HEK293 (cell line): Measurements from ENCODE around the gene PLXND1.

Experiments
- CTCF ChIP-seq: fragments of 450-650 bp; formaldehyde crosslinking; IDR thresholded peaks from 2 replicates; pipeline ENCODE4 v1.5.1; 2016; ENCODE audit warnings: missing biosample characterization, missing genetic modification characterization
- ZBTB1 ChIP-seq: fragments of 450-650 bp; formaldehyde crosslinking; IDR thresholded peaks from 2 replicates; pipeline ENCODE4 v1.5.1; 2016; ENCODE audit warnings: missing biosample characterization, missing genetic modification characterization
- ZBTB17 ChIP-seq: fragments of 450-650 bp; formaldehyde crosslinking; IDR thresholded peaks from 2 replicates; pipeline ENCODE4 v1.5.1; 2016; ENCODE audit warnings: missing biosample characterization, missing genetic modification characterization
- ZBTB7A ChIP-seq: fragments of 450-650 bp; formaldehyde crosslinking; IDR thresholded peaks from 2 replicates; pipeline ENCODE4 v1.5.1; 2016; ENCODE audit warnings: low read depth, missing biosample characterization, missing genetic modification characterization
- ZNF350 ChIP-seq: fragments of 450-650 bp; formaldehyde crosslinking; IDR thresholded peaks from 2 replicates; pipeline ENCODE4 v1.5.0; 2017; ENCODE audit warnings: missing biosample characterization, mild to moderate bottlenecking, missing genetic modification characterization
- ZSCAN4 ChIP-seq: fragments of 450-650 bp; formaldehyde crosslinking; IDR thresholded peaks from 2 replicates; pipeline ENCODE4 v1.5.1; 2017; ENCODE audit warnings: missing biosample characterization, missing genetic modification characterization

- no peak for TF ChIP-seq ZSCAN4 (tag by site-specific recombination)
- no peak for TF ChIP-seq ZNF350
- no peak for TF ChIP-seq CTCF (tag by site-specific recombination)
- TF ChIP-seq ZBTB17: no peak
- TF ChIP-seq ZBTB1: no peak
- no peak for TF ChIP-seq ZBTB7A (tag by site-specific recombination)
These were observed 6.9 kb upstream of the PLXND1 start for GRCh38 chr3:129613367-129613740.
